ENCODE measurements around the gene AFG1L. TPM values are rescaled to one million over a fixed set of nuclear protein-coding genes. Genes with fewer than 3 reads are reported as not detected.

Gene AFG1L
- total RNA-seq, 1 experiment from 2014 or later: 6.1 TPM

DNA sequence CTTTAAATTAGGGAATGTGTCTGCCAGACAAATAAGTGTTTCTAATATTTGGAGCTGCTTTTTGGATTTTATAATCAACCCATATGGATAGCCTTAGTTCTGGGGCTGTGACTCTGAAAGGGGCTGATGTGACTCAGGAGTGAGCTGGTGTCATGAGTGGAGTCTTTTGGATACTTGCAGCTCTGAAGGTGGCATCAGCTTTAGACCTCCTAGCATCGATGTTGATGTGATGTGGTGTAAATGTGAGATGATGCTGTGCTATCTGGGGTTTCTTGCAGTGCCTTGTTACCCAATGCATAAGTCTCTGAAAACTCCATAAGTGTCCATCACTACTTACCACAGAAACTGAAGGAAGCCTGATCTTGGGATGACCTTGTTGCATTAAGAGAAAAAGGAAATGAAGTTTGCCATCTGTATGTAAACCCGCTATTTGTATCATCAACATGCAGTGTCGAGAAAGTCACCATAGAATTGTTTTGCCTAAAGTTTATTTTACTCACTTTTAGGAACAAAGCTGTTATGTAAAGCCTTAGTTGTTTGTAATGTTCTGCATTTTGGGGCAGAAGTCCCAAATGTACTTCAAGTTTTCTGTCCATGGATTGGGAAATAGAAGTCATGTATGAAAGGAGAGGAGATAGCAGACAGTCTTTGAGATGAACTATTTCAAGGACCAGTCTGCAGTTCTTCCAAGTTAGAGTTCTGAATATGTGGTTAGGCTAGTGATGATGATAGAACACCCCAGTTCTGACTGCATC is 273.9 kb downstream of the AFG1L start:
- Histone ChIP-seq H3K9ac (ENCODE audit: low read length) (no peak overlapping the region), H3K36me3 (ENCODE audit: insufficient read depth, low read length) (no peaks in the 10 kb centered on the region), H3K4me3 (ENCODE audit: low read length) (no peak overlapping the region), H3K27me3 (ENCODE audit: low read length) (no peaks in the 10 kb centered on the region), H3K9me2 (replicated peaks; ENCODE audit: insufficient read depth, low read length) (no peaks in the 10 kb centered on the region), H3K9me3 (ENCODE audit: low read length) (no peaks in the 10 kb centered on the region), H2AFZ (ENCODE audit: low read length) (no peak overlapping the region), H3K4me1 (ENCODE audit: low read length) (peaks cover 35% of the 10 kb centered on the region), H3K79me2 (ENCODE audit: low read length) (no peaks in the 10 kb centered on the region), H4K20me1 (ENCODE audit: insufficient read depth, low read depth, low read length) (peaks cover 25% of the 10 kb centered on the region), H3K4me2 (ENCODE audit: low read depth, low read length, poor library complexity, severe bottlenecking) (no peak overlapping the region), H3K27ac (ENCODE audit: low read length) (no peak overlapping the region)
- DNase-seq: no peak

DNA sequence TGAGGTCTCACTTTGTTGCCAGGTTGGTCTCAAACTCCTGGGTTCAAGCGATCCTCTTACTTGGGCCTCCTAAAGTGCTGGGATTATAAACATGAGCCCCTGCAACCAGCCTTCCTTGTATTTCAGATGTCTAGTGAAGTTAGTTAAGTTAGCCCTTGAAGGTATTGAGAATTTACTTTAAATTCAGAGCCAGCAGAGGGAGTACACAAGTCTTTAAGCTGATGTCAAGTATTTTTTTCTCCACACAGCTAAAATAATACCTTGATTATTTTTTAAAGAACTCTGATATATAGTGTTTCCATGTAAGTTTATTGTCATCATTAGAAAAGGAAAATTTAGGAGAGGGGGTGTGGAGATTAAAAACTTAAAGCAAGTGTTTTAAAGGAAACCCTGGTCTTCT is 275.7 kb downstream of the AFG1L start:
- no peak for DNase-seq
- H3K4me1 ChIP-seq (ENCODE audit: low read length): peaks cover 18% of the 10 kb centered on the region
- H4K20me1 ChIP-seq (ENCODE audit: insufficient read depth, low read depth, low read length): peaks cover 30% of the 10 kb centered on the region
- no peaks in the 10 kb centered on the region for H3K36me3 ChIP-seq (ENCODE audit: insufficient read depth, low read length)
- H3K79me2 ChIP-seq (ENCODE audit: low read length): no peaks in the 10 kb centered on the region
- H2AFZ ChIP-seq (ENCODE audit: low read length): no peak overlapping the region
- H3K4me2 ChIP-seq (ENCODE audit: low read depth, low read length, poor library complexity, severe bottlenecking): no peak overlapping the region
- no peak overlapping the region for H3K9ac ChIP-seq (ENCODE audit: low read length)
- no peaks in the 10 kb centered on the region for H3K27me3 ChIP-seq (ENCODE audit: low read length)
- no peaks in the 10 kb centered on the region for H3K9me3 ChIP-seq (ENCODE audit: low read length)
- no peak overlapping the region for H3K4me3 ChIP-seq (ENCODE audit: low read length)
- H3K27ac ChIP-seq (ENCODE audit: low read length): no peak overlapping the region
- H3K9me2 ChIP-seq (replicated peaks; ENCODE audit: insufficient read depth, low read length): no peaks in the 10 kb centered on the region

GRCh38 chr6:108574457-108575141 is 279.7 kb downstream of the AFG1L start:
- H3K4me3 ChIP-seq (ENCODE audit: low read length): no peak overlapping the region
- no peaks in the 10 kb centered on the region for H3K9me3 ChIP-seq (ENCODE audit: low read length)
- no peak overlapping the region for H3K4me2 ChIP-seq (ENCODE audit: low read depth, low read length, poor library complexity, severe bottlenecking)
- no peaks in the 10 kb centered on the region for H3K27me3 ChIP-seq (ENCODE audit: low read length)
- H3K9me2 ChIP-seq (replicated peaks; ENCODE audit: insufficient read depth, low read length): no peaks in the 10 kb centered on the region
- H2AFZ ChIP-seq (ENCODE audit: low read length): no peak overlapping the region
- no peaks in the 10 kb centered on the region for H3K79me2 ChIP-seq (ENCODE audit: low read length)
- peaks cover 17% of the 10 kb centered on the region for H3K4me1 ChIP-seq (ENCODE audit: low read length)
- no peak overlapping the region for H3K27ac ChIP-seq (ENCODE audit: low read length)
- no peaks in the 10 kb centered on the region for H3K36me3 ChIP-seq (ENCODE audit: insufficient read depth, low read length)
- no peak for DNase-seq
- no peak overlapping the region for H3K9ac ChIP-seq (ENCODE audit: low read length)
- peaks cover 11% of the 10 kb centered on the region; the same call in 1 of the 2 replicates for H4K20me1 ChIP-seq (ENCODE audit: insufficient read depth, low read depth, low read length)

Small RNA genes lying within 50 kb of the gene (small RNA-seq; reads per million reads assigned to genes)
- gene AL356121.1 (not detected), gene AL391646.1 (not detected), gene RNA5SP212 (not detected), gene RNU6-1144P (not detected), gene RNU6-770P (not detected), gene Z98742.2 (not detected)

Other genes starting within 250 kb of the AFG1L start
- 27.1 and 60.3 TPM in 2 replicates for gene OSTM1, start 220.3 kb upstream of the AFG1L start, total RNA-seq (2014; rRNA removed; shearing (Covaris generic); ENCODE audit: low replicate concordance)
- gene NR2E1, start 129.0 kb upstream of the AFG1L start, total RNA-seq (2014; rRNA removed; shearing (Covaris generic); ENCODE audit: low replicate concordance): not detected in 2 replicates
- gene SNX3, start 34.0 kb upstream of the AFG1L start, total RNA-seq (2014; rRNA removed; shearing (Covaris generic); ENCODE audit: low replicate concordance): 90.8 and 177 TPM in 2 replicates